DOHH2 (cell line): ENCODE data around the gene MAFB.

ENCODE experiments used
- EZH2phosphoT487 ChIP-seq: fragments of 200-600 bp; sonication (generic); IDR thresholded peaks from 2 replicates; pipeline ENCODE4 v1.6.1; 2017; ENCODE audit warnings: borderline replicate concordance, mild to moderate bottlenecking, antibody characterized with exemption, low read length, moderate library complexity, mixed read lengths
- TF ChIP-seq, protein P1 (sequence below): fragments of 200-600 bp; sonication (generic); IDR thresholded peaks from one replicate; pipeline ENCODE4 v1.5.1; 2014; ENCODE audit warnings: antibody characterized with exemption, mild to moderate bottlenecking, low read depth, low read length; ENCODE audit not compliant: poor library complexity, severe bottlenecking

DNA sequence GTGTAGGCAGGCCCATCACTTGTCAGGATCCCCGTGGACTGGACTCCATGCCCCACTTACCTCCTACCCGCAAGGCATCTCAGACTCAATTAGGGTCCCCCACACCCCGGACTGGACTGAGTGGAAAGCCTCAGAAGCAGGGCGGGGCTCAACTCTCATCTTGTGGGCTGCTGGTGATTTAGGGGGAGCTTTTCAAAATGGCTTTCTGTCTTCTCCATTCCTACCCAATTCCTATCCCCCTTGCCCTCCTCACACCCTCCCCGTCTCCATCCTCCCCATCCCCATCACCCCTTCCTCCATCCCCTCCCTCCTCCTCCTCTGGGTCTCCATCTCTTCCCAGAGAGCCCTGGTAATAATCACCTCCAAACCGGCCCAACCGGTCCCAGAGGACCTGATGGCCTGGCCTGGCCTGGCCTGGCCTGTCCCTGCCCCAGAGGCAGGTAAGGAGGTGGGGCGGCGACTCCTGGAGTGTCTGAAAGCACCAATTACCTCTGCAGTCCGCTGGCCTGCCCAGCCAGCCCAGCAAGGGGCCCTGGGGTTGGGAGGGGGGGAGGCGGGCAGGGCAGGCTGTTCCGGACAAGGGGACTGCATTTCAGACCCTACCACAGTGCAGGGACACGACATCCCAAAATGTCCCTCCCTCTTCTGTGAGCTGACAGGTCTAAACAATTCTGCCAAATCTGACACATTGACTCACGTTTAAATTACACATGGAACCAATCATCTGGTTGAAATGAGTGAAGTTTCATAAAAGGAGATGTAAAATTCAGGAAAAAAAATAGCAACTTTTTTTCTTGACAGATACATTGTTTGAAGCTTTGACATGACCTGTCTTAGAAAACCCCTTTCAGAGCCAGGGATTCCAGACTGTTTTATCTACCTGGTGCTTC lies 24.8 kb downstream of the MAFB start:
- TF ChIP-seq, protein P1, sequence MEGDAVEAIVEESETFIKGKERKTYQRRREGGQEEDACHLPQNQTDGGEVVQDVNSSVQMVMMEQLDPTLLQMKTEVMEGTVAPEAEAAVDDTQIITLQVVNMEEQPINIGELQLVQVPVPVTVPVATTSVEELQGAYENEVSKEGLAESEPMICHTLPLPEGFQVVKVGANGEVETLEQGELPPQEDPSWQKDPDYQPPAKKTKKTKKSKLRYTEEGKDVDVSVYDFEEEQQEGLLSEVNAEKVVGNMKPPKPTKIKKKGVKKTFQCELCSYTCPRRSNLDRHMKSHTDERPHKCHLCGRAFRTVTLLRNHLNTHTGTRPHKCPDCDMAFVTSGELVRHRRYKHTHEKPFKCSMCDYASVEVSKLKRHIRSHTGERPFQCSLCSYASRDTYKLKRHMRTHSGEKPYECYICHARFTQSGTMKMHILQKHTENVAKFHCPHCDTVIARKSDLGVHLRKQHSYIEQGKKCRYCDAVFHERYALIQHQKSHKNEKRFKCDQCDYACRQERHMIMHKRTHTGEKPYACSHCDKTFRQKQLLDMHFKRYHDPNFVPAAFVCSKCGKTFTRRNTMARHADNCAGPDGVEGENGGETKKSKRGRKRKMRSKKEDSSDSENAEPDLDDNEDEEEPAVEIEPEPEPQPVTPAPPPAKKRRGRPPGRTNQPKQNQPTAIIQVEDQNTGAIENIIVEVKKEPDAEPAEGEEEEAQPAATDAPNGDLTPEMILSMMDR: no peak
- no peak for TF ChIP-seq EZH2phosphoT487
